Pancreas (tissue), 10 donors: ENCODE results near the gene DNAJC10. TPM values are rescaled to one million over a fixed set of nuclear protein-coding genes. Genes with fewer than 3 reads are reported as not detected.

Experiments
- ATAC-seq, 4 donors: fragments of 200-7000 bp; cut with Tn5 transposase; one replicate each; pipeline versions ENCODE4 v1.8.0 to v1.9.1; 2020; ENCODE audit warnings: mild to moderate bottlenecking in 4 of 4, moderate library complexity in 4 of 4
- DNase-seq, 6 donors: peaks; one replicate each; pipeline ENCODE4 v3.0.0-alpha.2; 2020
- FAIRE-seq: peaks from 2 replicates; lab custom pipeline; 2012; peaks lifted over from hg19 to GRCh38; lab: Jason Lieb, UNC
- H3K27ac ChIP-seq, 4 donors: fragments of 200-600 bp; sonication (generic); 1 replicate in 3 of 4; 2 replicates in 1 of 4; pipeline versions ENCODE4 v1.5.0 to v1.8.0; 2020
- H3K27me3 ChIP-seq, 4 donors: fragments of 200-600 bp; one replicate each; pipeline ENCODE4 v1.8.0; 2021
- H3K36me3 ChIP-seq, 3 donors: fragments of 200-600 bp; sonication (generic) in 1 of 3; one replicate each; pipeline versions ENCODE4 v1.5.0 to v1.8.0; 2020 to 2021
- H3K4me1 ChIP-seq, 3 donors: fragments of 200-600 bp; one replicate each; pipeline ENCODE4 v1.8.0; 2021
- H3K4me3 ChIP-seq, 4 donors: fragments of 200-600 bp; sonication (generic) in 2 of 4; one replicate each; pipeline versions ENCODE4 v1.5.0 to v1.8.0; 2020 to 2021
- H3K9me3 ChIP-seq, 4 donors: fragments of 200-600 bp; one replicate each; pipeline ENCODE4 v1.8.0; 2021
- WGBS, 2 donors: extraction: QIAGEN DNeasy Blood & Tissue Kit; methylation state at CpG; one replicate each; pipeline ENCODE4 v1.1.7; 2013; 5-methylcytosine and 5-hydroxymethylcytosine counted together
- intact Hi-C, 3 donors: fragments of 100-400 bp; cut with DNase I; formaldehyde crosslinking; loops; one replicate each; pipeline versions ENCODE4 v1.11.1 to v1.14.2; 2022
- polyA plus RNA-seq, 2 donors: library from polyadenylated mRNA; stranded (reverse); fragments of 200-250 nt; gene quantifications; one replicate each; pipeline ENCODE4 v1.2.3, GENCODE V29; 2013
- total RNA-seq, 6 donors: library from RNA; stranded (reverse); fragmentation: NEBNext Ultra II Directional in 4 of 6; extraction: Animal tissue kit (Norgen Biotek cat#: 25700) in 4 of 6; gene quantifications; one replicate each; pipeline versions ENCODE4 v1.2.1 to v1.2.4, GENCODE V29; 2021 to 2023
- TF ChIP-seq, protein P1 (sequence below), 4 donors: fragments of 200-600 bp; sonication (generic) in 3 of 4; IDR thresholded peaks; one replicate each; pipeline versions ENCODE4 v1.5.0 to v1.8.0; 2021; ENCODE audit warnings: antibody characterized with exemption in 4 of 4
- donor health status: healthy with polysubstance abuse.
- donor health status: DM: no; HTN: no; CAD: no; lungs with moderate emphysema.
- donor health status: DM: no; HTN: no; CAD: no.
- donor health status: control.
- donor health status: control.
- donor health status: Bipolar disorder and iron deficiency.
- donor health status: DM: yes; HTN: yes; CAD: no.
- donor health status: DM: no; HTN: no; CAD: no.
- donor health status: DM: no; HTN: no; CAD: no.
- donor health status: DM: yes; HTN: yes; CAD: no.

DNAJC10 gene
- total and polyA plus RNA-seq, 8 donors = 19.9 to 87.8 (median 63.6) TPM

DNA sequence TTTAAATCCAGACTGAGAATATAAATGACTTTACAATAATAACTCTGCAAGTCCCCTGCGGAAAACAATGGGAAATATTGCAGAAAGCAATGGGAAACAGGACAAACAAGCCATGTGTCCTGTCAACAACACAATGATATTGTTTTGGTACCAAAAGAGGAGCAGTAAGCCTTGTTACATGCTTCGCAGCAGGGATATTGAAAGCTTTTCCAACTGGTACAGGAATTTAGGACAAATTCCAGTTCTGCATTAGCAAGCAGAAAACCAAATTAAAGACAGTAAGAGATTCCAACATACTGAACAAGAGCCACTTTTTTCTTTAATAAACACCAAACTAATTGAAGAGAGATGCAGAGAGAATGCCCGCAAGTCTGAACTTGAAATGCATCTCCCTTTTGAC lies 120.4 kb downstream of the DNAJC10 start:
- Histone ChIP-seq H3K27ac (no peak overlapping the region), H3K4me1 (no peaks in the 10 kb centered on the region), H3K9me3 (no peaks in the 10 kb centered on the region), H3K4me3 (no peak overlapping the region), H3K27me3 (no peaks in the 10 kb centered on the region), H3K36me3 (no peaks in the 10 kb centered on the region)
- no peak for DNase-seq
- intact Hi-C loops = no loop called here
- 93 to 94% methylated on average over 3 of the region's 3 CpGs for WGBS, 2 donors
- no peak for FAIRE-seq
- TF ChIP-seq, protein P1, sequence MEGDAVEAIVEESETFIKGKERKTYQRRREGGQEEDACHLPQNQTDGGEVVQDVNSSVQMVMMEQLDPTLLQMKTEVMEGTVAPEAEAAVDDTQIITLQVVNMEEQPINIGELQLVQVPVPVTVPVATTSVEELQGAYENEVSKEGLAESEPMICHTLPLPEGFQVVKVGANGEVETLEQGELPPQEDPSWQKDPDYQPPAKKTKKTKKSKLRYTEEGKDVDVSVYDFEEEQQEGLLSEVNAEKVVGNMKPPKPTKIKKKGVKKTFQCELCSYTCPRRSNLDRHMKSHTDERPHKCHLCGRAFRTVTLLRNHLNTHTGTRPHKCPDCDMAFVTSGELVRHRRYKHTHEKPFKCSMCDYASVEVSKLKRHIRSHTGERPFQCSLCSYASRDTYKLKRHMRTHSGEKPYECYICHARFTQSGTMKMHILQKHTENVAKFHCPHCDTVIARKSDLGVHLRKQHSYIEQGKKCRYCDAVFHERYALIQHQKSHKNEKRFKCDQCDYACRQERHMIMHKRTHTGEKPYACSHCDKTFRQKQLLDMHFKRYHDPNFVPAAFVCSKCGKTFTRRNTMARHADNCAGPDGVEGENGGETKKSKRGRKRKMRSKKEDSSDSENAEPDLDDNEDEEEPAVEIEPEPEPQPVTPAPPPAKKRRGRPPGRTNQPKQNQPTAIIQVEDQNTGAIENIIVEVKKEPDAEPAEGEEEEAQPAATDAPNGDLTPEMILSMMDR (IDR thresholded peaks at IDR 0.05) = no peak
- ATAC-seq = no peak

Other genes with a start within 250 kb of the DNAJC10 start
- 1 to 10 TPM in 2 of 6 donors, under 1 TPM in 4; 0.35 to 2.2 (median 0.60) TPM for gene FRZB, start 150.4 kb downstream of the DNAJC10 start, total RNA-seq
- 1 to 10 TPM in 1 of 2 donors, under 1 TPM in 1; 0.87 to 3.5 TPM for gene FRZB, start 150.4 kb downstream of the DNAJC10 start, polyA plus RNA-seq